Endodermal cell (in vitro differentiated cells): ENCODE measurements around the gene PIGV. TPM values are rescaled to one million over a fixed set of nuclear protein-coding genes. Genes with fewer than 3 reads are reported as not detected.

Experiments
- DNase-seq: peaks from one replicate; pipeline ENCODE4 v3.0.0-alpha.2; 2017
- H3K27ac ChIP-seq: 2 replicates; pipeline ENCODE4 v1.5.1; 2013; ENCODE audit warnings: mild to moderate bottlenecking, low read depth, low read length, moderate library complexity
- H3K27me3 ChIP-seq: 2 replicates; pipeline ENCODE4 v1.6.1; 2013; ENCODE audit warnings: mild to moderate bottlenecking, low read length, moderate library complexity; ENCODE audit not compliant: insufficient read depth, control insufficient read depth, poor library complexity, severe bottlenecking
- H3K36me3 ChIP-seq: 2 replicates; pipeline ENCODE4 v1.7.0; 2013; ENCODE audit warnings: mild to moderate bottlenecking, low read length, moderate library complexity; ENCODE audit not compliant: control insufficient read depth, insufficient read depth
- H3K4me1 ChIP-seq: one replicate; pipeline ENCODE4 v1.7.0; 2013; ENCODE audit warnings: low read length; ENCODE audit not compliant: control insufficient read depth, insufficient read depth
- H3K4me3 ChIP-seq: 2 replicates; pipeline ENCODE4 v1.5.1; 2013; ENCODE audit warnings: mild to moderate bottlenecking, low read length, moderate library complexity
- H3K9ac ChIP-seq: 2 replicates; pipeline ENCODE4 v1.6.1; 2013; ENCODE audit warnings: mild to moderate bottlenecking, low read length, moderate library complexity; ENCODE audit not compliant: poor library complexity, severe bottlenecking; ENCODE audit errors: extremely low read depth
- H3K9me3 ChIP-seq: 2 replicates; pipeline ENCODE4 v1.6.1; 2013; ENCODE audit warnings: mild to moderate bottlenecking, low read length, moderate library complexity; ENCODE audit not compliant: control insufficient read depth
- H3K27ac Mint-ChIP-seq: 2 replicates; pipeline ENCODE4 v1.8.0; 2020; ENCODE audit warnings: mixed read lengths
- H3K27me3 Mint-ChIP-seq: 2 replicates; pipeline ENCODE4 v1.8.0; 2021; ENCODE audit warnings: mild to moderate bottlenecking, mixed read lengths; ENCODE audit not compliant: insufficient read depth
- H3K36me3 Mint-ChIP-seq: 2 replicates; pipeline ENCODE4 v1.8.0; 2020; ENCODE audit warnings: low read depth, mixed read lengths
- H3K4me1 Mint-ChIP-seq: 2 replicates; pipeline ENCODE4 v1.8.0; 2020; ENCODE audit warnings: mixed read lengths
- H3K4me3 Mint-ChIP-seq: 2 replicates; pipeline ENCODE4 v1.8.0; 2020; ENCODE audit warnings: mild to moderate bottlenecking, moderate library complexity, mixed read lengths
- H3K9me3 Mint-ChIP-seq: 2 replicates; pipeline ENCODE4 v1.8.0; 2020; ENCODE audit warnings: mild to moderate bottlenecking, mixed read lengths
- WGBS, 2 experiments: methylation state at CpG; one replicate each; pipeline versions ENCODE4 v1.1.5 to v1.1.7; 2013; ENCODE audit warnings: missing lambda C conversion rate in 2 of 2, mixed read lengths in 1 of 2; ENCODE audit not compliant: insufficient coverage in 1 of 2, insufficient read length in 1 of 2; 5-methylcytosine and 5-hydroxymethylcytosine counted together
- total RNA-seq, 2 donors: library from RNA; stranded (reverse); fragmentation: NEBNext Ultra II Directional in 1 of 2; extraction: Animal tissue kit (Norgen Biotek cat#: 25700) in 1 of 2; gene quantifications; 2 replicates in 1 of 2; 3 replicates in 1 of 2; pipeline ENCODE4 v1.2.1, GENCODE V29; 2021
- TF ChIP-seq, protein P1 (sequence below): fragments of 200-600 bp; sonication (generic); conservative IDR thresholded peaks from 2 replicates; pipeline ENCODE4 v1.5.0; 2021; ENCODE audit warnings: antibody characterized with exemption, mild to moderate bottlenecking

The PIGV gene
- total RNA-seq, 2 donors from 2014 or later: 12.7 to 14.6 TPM

GRCh38 chr1:26785611-26786436, 1.9 kb upstream of the PIGV start:
- 92 to 100% methylated on average over 5 of the region's 5 CpGs for WGBS, 2 experiments
- H3K36me3 Mint-ChIP-seq: peaks cover 16% of the 10 kb centered on the region
- no peak for DNase-seq
- Histone ChIP-seq H3K4me1 (peaks cover 32% of the 10 kb centered on the region), H3K9ac (peak overlapping the region; percentile 5), H3K27ac (peak overlapping the region; percentile 88), H3K36me3 (peaks cover 28% of the 10 kb centered on the region), H3K4me3 (no peak overlapping the region), H3K9me3 (no peaks in the 10 kb centered on the region), H3K27me3 (no peaks in the 10 kb centered on the region)
- H3K27ac Mint-ChIP-seq: peak overlapping the region; percentile 98
- no peaks in the 10 kb centered on the region for H3K9me3 Mint-ChIP-seq
- no peak overlapping the region for H3K4me3 Mint-ChIP-seq
- TF ChIP-seq, protein P1, sequence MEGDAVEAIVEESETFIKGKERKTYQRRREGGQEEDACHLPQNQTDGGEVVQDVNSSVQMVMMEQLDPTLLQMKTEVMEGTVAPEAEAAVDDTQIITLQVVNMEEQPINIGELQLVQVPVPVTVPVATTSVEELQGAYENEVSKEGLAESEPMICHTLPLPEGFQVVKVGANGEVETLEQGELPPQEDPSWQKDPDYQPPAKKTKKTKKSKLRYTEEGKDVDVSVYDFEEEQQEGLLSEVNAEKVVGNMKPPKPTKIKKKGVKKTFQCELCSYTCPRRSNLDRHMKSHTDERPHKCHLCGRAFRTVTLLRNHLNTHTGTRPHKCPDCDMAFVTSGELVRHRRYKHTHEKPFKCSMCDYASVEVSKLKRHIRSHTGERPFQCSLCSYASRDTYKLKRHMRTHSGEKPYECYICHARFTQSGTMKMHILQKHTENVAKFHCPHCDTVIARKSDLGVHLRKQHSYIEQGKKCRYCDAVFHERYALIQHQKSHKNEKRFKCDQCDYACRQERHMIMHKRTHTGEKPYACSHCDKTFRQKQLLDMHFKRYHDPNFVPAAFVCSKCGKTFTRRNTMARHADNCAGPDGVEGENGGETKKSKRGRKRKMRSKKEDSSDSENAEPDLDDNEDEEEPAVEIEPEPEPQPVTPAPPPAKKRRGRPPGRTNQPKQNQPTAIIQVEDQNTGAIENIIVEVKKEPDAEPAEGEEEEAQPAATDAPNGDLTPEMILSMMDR: no peak
- H3K27me3 Mint-ChIP-seq: no peaks in the 10 kb centered on the region
- H3K4me1 Mint-ChIP-seq: peaks cover 66% of the 10 kb centered on the region

- peak overlapping the region; percentile 63 for H3K9ac ChIP-seq
- peaks cover 19% of the 10 kb centered on the region for H3K36me3 ChIP-seq
- no peaks in the 10 kb centered on the region for H3K27me3 ChIP-seq
- Mint-ChIP-seq H3K36me3 (peaks cover 9% of the 10 kb centered on the region), H3K4me1 (peaks cover 71% of the 10 kb centered on the region), H3K9me3 (no peaks in the 10 kb centered on the region), H3K27ac (peak overlapping the region; percentile 98), H3K27me3 (no peaks in the 10 kb centered on the region), H3K4me3 (peak overlapping the region; percentile 79)
- H3K27ac ChIP-seq: peak overlapping the region; percentile 88
- TF ChIP-seq, protein P1: no peak
- H3K4me3 ChIP-seq: peak overlapping the region; percentile 88
- no peaks in the 10 kb centered on the region for H3K9me3 ChIP-seq
- peak; percentile 85 for DNase-seq
- H3K4me1 ChIP-seq: peaks cover 36% of the 10 kb centered on the region
- 31 to 34% methylated on average over 5 to 12 of the region's 12 CpGs for WGBS, 2 experiments
Observed at GRCh38 chr1:26786437-26787380, 1.0 kb upstream of the PIGV start.

DNA sequence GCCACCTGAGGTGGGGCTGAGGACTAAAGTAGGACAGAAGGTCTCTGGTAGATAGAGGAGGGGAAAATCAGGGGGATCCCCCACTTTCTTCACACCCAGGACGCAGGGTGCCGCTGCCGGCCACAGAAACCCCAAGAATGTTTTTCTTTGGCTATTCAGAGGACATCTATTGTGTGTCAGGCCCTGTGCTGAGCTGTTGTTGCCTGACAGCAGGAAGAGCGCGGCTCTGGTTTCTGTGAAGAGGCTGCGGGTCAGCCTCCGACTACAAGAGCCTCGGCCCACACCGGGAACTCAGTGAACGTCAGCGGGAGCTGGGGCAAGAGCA, 407 bp upstream of the PIGV start:
- WGBS, 2 experiments: 11 to 20% methylated on average over 1 to 11 of the region's 11 CpGs

More for the DNA sequence above, 407 bp upstream of the PIGV start:
- Histone ChIP-seq H3K27me3 (no peaks in the 10 kb centered on the region), H3K36me3 (peaks cover 14% of the 10 kb centered on the region), H3K4me1 (peaks cover 39% of the 10 kb centered on the region), H3K9me3 (no peaks in the 10 kb centered on the region), H3K9ac (peak overlapping the region; percentile 63), H3K4me3 (peak overlapping the region; percentile 88), H3K27ac (peak overlapping the region; percentile 88)
- TF ChIP-seq, protein P1: no peak
- Mint-ChIP-seq H3K4me3 (peak overlapping the region; percentile 79), H3K9me3 (no peaks in the 10 kb centered on the region), H3K27me3 (no peaks in the 10 kb centered on the region), H3K27ac (peak overlapping the region; percentile 98), H3K4me1 (peaks cover 71% of the 10 kb centered on the region), H3K36me3 (peaks cover 4% of the 10 kb centered on the region)
- no peak for DNase-seq
